ENCODE results near the gene SUCLG2. TPM values are rescaled to one million over a fixed set of nuclear protein-coding genes. Genes with fewer than 3 reads are reported as not detected.
A peak's percentile ranks its signal among the peaks of the same experiment; 100 is the strongest.

The SUCLG2 gene
- total and polyA plus RNA-seq, 9 of the 15 experiments (the other 6 are each of a cell fraction or from before 2014, with no cell fraction given): 10.1 to 41.4 (median 29.0) TPM

DNA sequence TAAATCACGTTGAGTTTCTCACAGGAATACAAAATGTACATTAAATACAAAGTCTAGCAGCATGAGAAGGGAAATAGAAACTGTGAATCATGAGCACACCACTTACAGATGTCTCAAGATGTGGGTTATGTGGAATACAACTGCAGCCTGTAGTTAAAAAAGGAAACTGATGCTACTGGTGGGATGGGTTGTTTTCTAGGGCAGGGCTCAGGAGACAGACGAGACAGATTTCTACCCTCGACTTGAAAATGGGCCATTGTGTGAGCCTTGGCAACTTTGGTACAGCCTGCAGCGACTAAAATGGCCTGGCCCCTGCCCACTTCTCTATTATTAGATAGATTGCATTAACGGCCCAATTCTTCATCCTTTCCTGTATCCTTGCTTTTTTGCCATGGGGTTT is 293.1 kb downstream of the SUCLG2 start (continued):
- TF ChIP-seq, protein P1, sequence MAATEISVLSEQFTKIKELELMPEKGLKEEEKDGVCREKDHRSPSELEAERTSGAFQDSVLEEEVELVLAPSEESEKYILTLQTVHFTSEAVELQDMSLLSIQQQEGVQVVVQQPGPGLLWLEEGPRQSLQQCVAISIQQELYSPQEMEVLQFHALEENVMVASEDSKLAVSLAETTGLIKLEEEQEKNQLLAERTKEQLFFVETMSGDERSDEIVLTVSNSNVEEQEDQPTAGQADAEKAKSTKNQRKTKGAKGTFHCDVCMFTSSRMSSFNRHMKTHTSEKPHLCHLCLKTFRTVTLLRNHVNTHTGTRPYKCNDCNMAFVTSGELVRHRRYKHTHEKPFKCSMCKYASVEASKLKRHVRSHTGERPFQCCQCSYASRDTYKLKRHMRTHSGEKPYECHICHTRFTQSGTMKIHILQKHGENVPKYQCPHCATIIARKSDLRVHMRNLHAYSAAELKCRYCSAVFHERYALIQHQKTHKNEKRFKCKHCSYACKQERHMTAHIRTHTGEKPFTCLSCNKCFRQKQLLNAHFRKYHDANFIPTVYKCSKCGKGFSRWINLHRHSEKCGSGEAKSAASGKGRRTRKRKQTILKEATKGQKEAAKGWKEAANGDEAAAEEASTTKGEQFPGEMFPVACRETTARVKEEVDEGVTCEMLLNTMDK (IDR thresholded peaks at IDR 0.05; ENCODE audit: borderline replicate concordance, insufficient read depth, low read depth, low read length, poor library complexity, severe bottlenecking): no peak
- TF ChIP-seq ZBTB8A (IDR thresholded peaks at IDR 0.05; ENCODE audit: partially characterized antibody): no peak

- H2AFZ ChIP-seq (ENCODE audit: low read depth, low read length): no peak overlapping the region
- ATAC-seq (peak; percentile 76), FAIRE-seq (peak; percentile 72), DNase-seq (ENCODE audit: extremely low read depth in 1 of 4, low spot score in 3 of 4) (peak in 2 of 4 experiments; percentile 13 to 28)
- H3K79me2 ChIP-seq (ENCODE audit: control insufficient read depth, insufficient read depth, low read length): no peaks in the 10 kb centered on the region
- BruUV-seq (replicated peaks): no TSS peak
- TF ChIP-seq RAD21 (CRISPR knock-in tag; conservative IDR thresholded peaks at IDR 0.05 in 1 of 2, IDR thresholded peaks at IDR 0.05 in 1 of 2) (peak in 1 of 2 experiments; percentile 45; a peak in 2 of 4 replicates), WHSC1 (IDR thresholded peaks at IDR 0.05; ENCODE audit: low read length) (no peak), CHD1 (IDR thresholded peaks at IDR 0.05; ENCODE audit: low read length) (no peak)
- TF ChIP-seq, protein P2, sequence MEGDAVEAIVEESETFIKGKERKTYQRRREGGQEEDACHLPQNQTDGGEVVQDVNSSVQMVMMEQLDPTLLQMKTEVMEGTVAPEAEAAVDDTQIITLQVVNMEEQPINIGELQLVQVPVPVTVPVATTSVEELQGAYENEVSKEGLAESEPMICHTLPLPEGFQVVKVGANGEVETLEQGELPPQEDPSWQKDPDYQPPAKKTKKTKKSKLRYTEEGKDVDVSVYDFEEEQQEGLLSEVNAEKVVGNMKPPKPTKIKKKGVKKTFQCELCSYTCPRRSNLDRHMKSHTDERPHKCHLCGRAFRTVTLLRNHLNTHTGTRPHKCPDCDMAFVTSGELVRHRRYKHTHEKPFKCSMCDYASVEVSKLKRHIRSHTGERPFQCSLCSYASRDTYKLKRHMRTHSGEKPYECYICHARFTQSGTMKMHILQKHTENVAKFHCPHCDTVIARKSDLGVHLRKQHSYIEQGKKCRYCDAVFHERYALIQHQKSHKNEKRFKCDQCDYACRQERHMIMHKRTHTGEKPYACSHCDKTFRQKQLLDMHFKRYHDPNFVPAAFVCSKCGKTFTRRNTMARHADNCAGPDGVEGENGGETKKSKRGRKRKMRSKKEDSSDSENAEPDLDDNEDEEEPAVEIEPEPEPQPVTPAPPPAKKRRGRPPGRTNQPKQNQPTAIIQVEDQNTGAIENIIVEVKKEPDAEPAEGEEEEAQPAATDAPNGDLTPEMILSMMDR (IDR thresholded peaks at IDR 0.05 in 2 of 3, conservative IDR thresholded peaks at IDR 0.05 in 1 of 3; ENCODE audit: insufficient read depth in 2 of 3, low read depth in 1 of 3, low read length in 3 of 3): peak; percentile 35 to 49 (median 37); a peak in 5 of 6 replicates
- H3K4me3 ChIP-seq: no peak overlapping the region
- no peak overlapping the region for H3K4me2 ChIP-seq (ENCODE audit: insufficient read depth, low read length)
- no peak overlapping the region for H3K27ac ChIP-seq (ENCODE audit: extremely low read depth, low read depth, low read length)
- peaks cover 0 to 6% of the 10 kb centered on the region in 2 experiments; a peak in 1 of 5 replicates for H3K4me1 ChIP-seq (replicated peaks in 1 of 2; ENCODE audit: control insufficient read depth in 2 of 2, insufficient read depth in 2 of 2, low read length in 2 of 2)
- H3K9ac ChIP-seq (ENCODE audit: insufficient read depth in 1 of 2, low read depth in 2 of 2, low read length in 2 of 2): no peak overlapping the region
- H3K27me3 ChIP-seq (ENCODE audit: control insufficient read depth in 2 of 2, insufficient read depth in 2 of 2, low read length in 2 of 2): no peaks in the 10 kb centered on the region
- intact Hi-C loops (cut with micrococcal nuclease) (loop anchor here (5.0 kb wide), 2 partner anchors 246 to 386 kb away; no protein-coding TSS in a partner anchor), in situ Hi-C loops (cut with MboI) (loop anchor here (25.0 kb wide), 1 partner anchor 1529 kb away; no protein-coding TSS in a partner anchor)
- no peaks in the 10 kb centered on the region for H3K36me3 ChIP-seq (ENCODE audit: control insufficient read depth, insufficient read depth, low read length)
- H3K9me3 ChIP-seq (replicated peaks; ENCODE audit: control insufficient read depth, insufficient read depth, low read depth, low read length): no peaks in the 10 kb centered on the region
- H4K20me1 ChIP-seq (replicated peaks; ENCODE audit: control insufficient read depth, insufficient read depth, low read length): no peaks in the 10 kb centered on the region
- H3K9me1 ChIP-seq (ENCODE audit: control insufficient read depth, insufficient read depth, low read length): no peaks in the 10 kb centered on the region
- CTCF ChIA-PET (ENCODE audit: low intra/inter-chr PET ratio): no interaction called here
- 0% methylated on average over 4 of the region's 5 CpGs for WGBS (ENCODE audit: insufficient coverage, low coverage, missing lambda C conversion rate)
- POLR2A ChIA-PET: no interaction called here
These were observed 296.6 kb downstream of the SUCLG2 start for GRCh38 chr3:67357610-67358458.

Measured in K562 (cell line).